HG03108 (cell line): ENCODE data around the gene LAMB2.

Source experiments
- ATAC-seq: cut with Tn5 transposase; IDR thresholded peaks from one replicate; pipeline ENCODE4 v1.9.1; 2021; ENCODE audit warnings: moderate library complexity; ENCODE audit not compliant: unreplicated experiment

Gene LAMB2

DNA sequence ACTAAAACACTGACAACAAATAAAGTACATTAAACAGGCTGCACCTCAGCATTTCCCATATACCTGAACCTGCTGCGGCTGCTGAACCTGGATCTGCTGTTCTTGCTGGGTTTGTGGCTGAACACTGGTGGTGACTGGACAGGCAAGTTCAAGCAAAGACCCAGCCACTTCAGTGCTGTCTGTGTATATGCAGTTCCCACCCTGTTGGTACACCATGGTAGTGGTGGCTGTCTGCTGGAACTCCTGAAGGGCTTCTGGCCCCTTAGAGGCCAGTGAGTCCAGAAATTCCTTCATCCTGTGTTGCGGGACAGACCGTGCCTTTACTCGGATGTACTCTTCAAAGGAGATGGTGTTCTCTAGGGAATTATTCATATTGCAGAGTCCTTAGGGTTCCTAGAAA is 56.2 kb downstream of the LAMB2 start:
- no peak for ATAC-seq

GRCh38 chr3:49076116-49076515 is 56.7 kb downstream of the LAMB2 start:
- ATAC-seq, result no peak
